Kidney tubule cell (primary cell): ENCODE data around the gene RHOT2.

Source experiments
- DNase-seq: peaks from one replicate; pipeline ENCODE4 v3.0.0-alpha.2; 2018; ENCODE audit warnings: low spot score

Gene RHOT2

DNA sequence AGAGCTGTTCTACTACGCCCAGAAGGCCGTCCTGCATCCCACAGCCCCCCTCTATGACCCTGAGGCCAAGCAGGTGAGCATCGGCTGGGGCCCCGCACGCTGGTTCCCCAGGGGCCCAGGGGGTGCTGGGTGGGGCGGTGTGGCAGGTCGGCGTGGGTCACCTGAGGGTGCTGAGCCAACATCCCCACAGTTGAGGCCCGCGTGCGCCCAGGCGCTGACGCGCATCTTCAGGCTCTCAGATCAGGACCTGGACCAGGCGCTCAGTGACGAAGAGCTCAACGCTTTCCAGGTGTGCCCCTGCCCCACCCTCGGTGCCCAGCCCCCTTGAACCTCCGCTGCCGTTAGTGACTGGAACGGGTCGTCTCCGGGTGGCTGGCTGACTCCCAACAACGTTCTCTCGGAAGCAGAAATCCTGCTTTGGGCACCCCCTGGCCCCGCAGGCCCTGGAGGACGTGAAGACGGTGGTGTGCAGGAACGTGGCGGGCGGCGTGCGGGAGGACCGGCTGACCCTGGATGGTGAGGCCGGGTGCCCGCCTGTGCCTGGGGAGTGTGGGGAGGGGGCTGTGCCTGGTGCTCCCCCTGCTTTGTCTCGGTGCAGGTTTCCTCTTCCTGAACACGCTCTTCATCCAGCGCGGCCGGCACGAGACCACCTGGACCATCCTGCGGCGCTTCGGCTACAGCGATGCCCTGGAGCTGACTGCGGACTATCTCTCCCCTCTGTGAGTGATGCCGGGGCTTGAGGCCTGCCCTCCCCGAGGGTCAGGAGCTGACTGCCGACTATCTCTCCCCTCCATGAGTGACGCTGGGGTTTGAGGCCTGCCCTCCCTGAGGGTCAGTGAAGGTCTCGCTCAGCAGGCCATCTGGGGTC, 2.8 kb downstream of the RHOT2 start:
- no peak for DNase-seq

DNA sequence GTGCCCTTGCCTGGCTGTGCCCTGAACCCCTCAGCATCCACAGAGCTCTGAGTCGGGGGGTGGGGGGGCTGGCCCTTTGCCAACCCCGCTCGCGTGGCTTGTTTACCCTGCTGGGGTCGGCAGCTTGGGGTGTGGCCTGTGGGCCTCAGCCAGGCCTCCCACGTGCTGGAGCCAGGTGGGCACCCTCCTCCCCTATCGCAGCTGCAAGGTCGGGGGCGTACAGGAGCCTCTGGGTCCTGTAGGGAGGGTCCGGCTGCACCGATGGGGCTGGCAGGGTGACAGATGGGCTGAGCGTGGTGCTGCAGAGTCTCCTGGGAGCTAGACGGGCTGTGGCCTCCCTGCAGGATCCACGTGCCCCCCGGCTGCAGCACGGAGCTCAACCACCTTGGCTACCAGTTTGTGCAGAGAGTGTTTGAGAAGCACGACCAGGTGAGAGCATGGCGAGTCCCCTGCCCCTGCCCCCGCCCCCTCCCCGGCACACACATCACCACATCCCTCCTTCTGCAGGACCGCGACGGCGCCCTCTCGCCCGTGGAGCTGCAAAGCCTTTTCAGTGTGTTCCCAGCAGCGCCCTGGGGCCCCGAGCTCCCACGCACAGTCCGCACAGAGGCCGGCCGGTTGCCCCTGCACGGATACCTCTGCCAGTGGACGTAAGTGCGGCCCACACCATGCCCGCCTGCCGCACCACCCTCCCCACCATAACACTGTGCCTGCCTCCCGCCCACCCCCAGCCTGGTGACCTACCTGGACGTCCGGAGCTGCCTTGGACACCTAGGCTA, 3.6 kb downstream of the RHOT2 start:
- no peak for DNase-seq

DNA sequence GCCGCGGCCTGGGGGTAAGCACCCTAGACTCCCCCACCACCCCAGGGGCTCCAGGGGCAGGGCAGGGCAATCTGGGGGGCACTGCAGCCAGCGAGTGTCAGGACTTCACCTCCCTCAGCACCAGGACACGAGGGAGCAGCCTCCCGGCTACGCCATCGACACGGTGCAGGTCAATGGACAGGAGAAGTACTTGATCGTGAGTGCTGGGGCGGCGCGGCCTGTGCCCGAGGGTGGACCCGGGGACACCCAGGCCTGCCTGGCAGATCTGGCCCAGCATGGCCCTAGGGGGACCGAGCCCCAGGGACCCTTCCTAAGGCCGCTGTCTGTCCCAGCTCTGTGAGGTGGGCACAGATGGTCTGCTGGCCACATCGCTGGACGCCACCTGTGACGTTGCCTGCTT, 4.4 kb downstream of the RHOT2 start:
- no peak for DNase-seq

DNA sequence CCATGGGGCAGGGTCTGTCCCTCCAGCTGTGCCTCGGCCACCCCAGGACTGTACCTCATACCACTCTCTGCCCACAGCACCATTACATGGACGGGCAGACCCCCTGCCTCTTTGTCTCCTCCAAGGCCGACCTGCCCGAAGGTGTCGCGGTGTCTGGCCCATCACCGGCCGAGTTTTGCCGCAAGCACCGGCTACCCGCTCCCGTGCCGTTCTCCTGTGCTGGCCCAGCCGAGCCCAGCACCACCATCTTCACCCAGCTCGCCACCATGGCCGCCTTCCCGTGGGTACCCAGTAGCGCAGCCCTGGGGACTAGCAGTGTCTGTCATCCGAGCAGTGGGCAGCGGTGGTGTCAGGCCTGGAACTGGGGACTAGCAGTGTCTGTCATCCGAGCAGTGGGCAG, 4.9 kb downstream of the RHOT2 start:
- no peak for DNase-seq

DNA sequence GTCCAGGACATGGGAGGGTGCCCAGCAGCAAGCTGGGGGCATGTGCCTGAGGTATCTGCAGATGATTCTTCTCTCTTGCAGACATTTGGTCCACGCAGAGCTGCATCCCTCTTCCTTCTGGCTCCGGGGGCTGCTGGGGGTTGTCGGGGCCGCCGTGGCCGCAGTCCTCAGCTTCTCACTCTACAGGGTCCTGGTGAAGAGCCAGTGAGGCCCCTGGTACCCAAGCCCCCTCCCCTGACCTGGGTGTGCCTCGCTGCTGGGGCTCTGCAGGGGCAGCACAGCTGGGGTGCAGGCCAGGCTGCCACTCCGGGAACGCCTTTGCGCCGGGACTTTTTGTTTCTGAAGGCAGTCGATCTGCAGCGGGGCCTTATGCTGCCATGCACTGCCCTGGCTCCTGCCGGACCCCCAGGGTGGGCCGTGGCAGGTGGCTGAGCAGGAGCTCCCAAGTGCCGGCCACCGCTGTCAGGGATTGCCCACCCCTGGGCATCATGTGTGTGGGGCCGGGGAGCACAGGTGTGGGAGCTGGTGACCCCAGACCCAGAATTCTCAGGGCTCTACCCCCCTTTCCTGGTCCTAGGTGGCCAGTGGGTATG, 5.6 kb downstream of the RHOT2 start:
- DNase-seq = no peak

DNA sequence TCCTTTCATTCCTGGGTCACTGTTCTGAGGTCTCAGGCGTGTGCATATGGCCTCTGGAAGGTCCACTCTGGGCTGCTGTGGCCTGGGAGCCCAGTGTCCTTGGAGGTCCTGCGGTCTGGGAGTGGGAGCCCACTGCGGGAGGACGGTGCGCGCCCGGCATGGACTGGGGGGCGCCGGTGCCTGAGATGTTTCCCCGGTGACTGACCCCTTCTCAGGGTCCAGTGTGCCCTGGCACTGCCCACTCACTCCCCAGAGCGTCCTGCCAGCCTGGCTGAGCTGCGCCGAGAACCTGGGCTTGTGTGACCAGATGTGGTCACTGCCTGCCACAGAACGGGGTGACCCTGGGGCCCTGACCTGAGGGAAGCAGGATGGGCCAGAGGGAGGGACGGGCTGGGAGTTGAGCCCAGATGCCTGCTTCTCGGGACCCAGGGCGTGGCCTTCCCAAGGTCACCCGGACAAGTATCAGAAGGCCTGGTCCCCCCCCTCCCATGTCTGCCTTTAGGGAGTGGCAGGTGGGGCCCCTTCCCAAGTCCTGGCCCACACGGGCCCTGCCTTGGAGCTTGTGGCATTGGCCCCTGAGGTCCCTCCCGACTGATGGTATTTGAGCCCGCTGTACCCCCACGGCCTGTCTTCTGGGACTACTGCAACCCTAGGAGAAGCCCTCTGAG, 6.4 kb downstream of the RHOT2 start:
- DNase-seq = no peak

DNA sequence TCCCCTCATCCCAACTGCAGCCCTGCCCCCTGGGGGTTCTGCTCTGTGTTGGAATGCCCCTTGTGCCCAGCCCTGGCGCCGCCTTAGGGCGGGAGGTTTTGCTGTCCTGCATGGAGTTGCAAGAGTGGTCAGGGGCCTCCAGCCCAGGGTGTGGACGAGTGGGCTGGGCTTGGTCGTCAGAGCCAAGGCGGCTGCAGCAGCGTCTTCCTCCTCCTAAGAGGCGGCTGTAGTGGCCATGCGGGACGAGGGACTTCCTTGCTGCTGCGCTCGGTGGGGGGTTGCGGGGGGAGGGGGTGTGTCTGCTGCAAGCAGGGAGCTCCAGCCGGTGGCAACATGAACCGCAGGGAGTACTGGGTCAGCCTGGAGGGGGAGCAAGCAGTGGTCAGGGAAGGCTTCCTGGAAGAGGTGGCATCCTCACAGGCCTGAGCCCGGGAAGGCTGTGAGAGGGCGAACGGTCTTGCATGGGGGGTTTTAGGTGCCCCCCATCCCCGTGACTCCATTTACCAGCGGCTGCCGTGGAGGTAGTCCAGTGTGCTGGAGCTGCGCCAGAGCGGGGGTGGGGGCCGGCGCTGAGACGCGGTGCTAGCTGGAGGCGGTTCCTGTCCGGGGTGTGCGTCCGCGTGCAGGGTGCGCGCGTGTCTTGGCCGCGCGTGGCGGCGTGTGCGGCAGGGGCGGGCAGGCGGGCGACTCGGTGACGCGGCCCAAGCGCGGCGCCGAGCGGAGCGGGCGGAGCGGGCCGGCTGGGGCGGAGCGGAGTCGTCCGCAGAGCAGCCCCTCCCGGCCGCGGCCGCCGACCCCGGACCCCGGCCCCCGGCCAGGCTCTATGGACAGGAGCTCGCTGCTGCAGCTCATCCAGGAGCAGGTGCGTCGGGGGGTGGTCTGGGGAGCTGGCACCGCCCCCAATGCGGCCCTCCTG, 7.3 kb downstream of the RHOT2 start, which contains the start of gene RHBDL1:
Gene RHBDL1 (plus strand): TSS at position 704 of the 916 bp plus-strand sequence. CDS start 120 bp downstream, at position 824.
- peak; percentile 55 for DNase-seq

DNA sequence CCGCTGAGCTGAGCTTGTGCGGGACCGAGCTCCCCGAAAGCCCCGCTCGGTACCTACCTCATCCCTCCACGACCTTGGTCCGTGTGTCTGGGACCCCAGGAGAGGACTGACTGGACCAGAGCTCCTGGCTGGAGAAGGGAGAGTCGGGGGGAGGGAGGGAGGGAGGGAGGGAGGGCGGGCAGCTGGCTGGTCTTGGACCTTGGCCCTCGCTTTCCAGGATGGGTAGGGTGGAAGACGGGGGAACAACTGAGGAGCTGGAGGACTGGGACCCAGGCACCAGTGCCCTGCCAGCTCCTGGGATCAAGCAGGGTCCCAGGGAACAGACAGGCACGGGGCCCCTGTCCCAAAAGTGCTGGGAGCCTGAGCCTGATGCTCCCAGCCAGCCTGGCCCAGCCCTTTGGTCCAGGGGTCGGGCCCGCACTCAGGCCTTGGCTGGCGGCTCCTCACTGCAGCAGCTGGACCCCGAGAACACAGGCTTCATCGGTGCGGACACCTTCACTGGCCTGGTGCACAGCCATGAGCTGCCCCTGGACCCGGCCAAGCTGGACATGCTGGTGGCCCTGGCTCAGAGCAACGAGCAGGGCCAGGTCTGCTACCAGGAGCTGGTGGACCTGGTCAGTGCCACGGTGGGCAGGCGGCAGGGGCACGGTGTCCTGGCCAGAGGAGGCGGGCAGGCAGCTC, 8.1 kb downstream of the RHOT2 start:
- DNase-seq = no peak

DNA sequence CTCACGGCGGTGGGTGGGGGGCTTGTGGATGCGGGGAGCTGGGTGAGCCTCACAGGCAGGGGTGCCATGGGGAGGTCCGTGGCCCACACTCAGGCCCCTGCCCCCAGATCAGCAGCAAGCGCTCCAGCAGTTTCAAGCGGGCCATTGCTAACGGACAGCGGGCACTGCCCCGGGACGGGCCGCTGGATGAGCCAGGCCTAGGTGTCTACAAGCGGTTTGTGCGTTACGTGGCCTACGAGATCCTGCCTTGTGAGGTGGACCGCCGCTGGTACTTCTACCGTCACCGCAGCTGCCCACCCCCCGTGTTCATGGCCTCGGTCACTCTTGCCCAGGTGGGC, 8.6 kb downstream of the RHOT2 start:
- no peak for DNase-seq

DNA sequence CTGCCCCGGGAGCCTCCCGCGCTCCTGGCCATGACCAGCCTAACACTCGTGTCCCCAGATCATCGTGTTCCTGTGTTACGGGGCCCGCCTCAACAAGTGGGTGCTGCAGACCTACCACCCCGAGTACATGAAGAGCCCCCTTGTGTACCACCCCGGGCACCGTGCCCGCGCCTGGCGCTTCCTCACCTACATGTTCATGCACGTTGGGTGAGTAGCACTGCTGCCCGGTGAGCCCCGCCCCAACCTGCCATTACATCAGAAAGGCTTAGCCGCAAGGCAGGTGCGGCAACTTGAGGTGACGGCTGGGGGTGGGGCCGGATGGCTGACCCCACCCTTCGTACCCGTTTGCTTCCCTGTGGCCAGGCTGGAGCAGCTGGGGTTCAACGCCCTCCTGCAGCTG, 9.0 kb downstream of the RHOT2 start:
- DNase-seq = no peak

DNA sequence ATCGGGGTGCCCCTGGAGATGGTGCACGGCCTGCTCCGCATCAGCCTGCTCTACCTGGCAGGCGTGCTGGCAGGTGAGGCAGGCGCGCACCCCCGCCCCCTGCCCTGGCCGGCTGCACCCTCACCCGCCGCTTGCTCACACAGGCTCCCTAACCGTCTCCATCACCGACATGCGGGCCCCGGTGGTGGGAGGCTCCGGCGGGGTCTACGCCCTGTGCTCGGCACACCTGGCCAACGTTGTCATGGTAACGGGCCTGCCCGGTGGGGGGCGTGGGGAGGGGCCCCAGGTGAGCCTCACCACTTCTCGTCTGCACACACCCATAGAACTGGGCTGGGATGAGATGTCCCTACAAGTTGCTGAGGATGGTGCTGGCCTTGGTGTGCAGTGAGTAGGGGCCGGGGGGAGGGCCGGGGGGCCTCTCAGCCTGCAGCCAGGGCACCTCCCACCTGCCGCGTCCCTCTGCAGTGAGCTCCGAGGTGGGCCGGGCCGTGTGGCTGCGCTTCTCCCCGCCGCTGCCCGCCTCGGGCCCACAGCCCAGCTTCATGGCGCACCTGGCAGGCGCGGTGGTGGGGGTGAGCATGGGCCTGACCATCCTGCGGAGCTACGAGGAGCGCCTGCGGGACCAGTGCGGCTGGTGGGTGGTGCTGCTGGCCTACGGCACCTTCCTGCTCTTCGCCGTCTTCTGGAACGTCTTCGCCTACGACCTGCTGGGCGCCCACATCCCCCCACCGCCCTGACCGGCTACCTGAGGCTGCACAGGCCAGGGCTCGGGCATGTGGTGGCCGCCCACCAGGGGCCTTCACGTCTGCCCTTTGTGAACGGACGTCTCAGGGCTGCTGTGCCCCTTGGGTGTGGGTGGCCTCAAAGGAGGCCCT, 9.6 kb downstream of the RHOT2 start:
- no peak for DNase-seq

DNA sequence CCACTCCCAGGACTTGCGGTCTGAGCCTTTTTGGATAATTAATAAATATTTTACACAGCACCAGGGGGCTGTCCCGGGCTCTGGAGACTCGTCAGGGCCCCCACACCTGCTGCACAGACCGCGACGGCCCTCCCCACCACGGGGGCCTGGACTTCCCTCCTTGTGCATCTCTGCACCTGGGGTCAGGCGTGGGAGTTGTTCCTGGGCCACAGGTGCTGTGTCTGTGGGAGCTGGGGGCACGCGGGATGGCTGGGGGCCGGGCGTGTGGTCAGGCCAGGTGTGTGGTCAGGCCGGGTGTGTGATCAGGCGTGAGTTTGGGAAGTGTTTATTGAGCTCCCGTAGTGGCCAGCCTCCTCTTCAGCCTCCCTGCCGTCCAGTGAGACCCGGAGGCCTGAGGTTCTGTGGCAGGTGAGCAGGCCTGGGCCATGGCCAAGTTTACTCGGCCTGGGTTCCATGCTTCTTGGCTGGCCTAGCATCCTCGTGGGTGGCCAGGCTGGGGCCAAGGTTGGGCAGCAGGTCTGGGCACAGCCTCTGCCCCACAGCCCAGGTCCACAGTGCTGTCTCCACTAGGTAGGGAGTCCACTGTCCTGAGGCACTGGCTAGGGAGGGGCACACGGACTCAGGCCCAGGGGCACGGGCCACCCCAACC, 10.4 kb downstream of the RHOT2 start:
- DNase-seq = no peak

DNA sequence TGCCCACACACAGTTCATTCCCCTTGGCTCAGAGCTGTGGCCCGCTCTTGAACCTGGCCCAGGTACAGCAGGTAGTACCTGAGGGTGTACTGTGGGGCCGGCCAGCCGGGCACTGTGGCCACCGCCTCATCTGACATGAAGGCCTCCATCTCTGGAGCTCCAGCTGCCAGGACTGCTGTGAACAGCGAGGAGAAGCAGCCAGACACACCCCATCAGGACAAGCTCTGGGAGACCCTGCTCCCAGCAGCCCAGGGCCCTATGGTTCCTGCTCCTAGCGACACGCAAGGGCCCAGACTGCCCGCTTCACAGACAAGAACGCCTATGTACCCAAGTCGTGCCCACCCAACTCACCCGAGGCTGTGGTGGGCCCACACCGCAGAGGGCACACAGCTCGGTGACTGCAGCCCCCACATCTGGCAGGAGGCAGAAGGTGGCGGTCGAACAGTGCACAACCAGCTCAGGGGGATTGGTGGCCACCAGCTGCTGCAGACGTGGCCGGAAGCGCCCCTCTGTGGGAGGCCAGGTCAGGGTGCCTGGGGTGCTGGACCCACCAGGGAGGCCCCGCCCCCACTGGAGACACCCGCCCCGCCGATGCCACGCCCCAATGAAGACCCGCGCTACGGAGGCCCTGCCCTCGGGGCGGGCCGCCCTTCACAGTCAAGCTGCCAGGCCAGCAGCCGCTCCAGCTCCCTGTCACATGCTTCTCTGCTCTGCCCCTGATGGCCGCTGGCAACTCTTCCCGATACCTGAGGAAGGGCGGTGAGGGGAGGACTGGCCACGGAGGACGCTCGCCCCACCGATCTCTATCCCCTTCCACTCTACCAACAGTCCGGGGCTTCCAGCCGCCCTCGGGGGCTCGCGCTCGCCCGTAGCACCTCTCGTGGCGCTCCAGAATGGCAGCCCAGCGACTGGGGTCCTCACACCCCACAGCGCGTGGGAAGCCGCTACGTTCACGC, 11.2 kb downstream of the RHOT2 start:
- peak; percentile 64 for DNase-seq

DNA sequence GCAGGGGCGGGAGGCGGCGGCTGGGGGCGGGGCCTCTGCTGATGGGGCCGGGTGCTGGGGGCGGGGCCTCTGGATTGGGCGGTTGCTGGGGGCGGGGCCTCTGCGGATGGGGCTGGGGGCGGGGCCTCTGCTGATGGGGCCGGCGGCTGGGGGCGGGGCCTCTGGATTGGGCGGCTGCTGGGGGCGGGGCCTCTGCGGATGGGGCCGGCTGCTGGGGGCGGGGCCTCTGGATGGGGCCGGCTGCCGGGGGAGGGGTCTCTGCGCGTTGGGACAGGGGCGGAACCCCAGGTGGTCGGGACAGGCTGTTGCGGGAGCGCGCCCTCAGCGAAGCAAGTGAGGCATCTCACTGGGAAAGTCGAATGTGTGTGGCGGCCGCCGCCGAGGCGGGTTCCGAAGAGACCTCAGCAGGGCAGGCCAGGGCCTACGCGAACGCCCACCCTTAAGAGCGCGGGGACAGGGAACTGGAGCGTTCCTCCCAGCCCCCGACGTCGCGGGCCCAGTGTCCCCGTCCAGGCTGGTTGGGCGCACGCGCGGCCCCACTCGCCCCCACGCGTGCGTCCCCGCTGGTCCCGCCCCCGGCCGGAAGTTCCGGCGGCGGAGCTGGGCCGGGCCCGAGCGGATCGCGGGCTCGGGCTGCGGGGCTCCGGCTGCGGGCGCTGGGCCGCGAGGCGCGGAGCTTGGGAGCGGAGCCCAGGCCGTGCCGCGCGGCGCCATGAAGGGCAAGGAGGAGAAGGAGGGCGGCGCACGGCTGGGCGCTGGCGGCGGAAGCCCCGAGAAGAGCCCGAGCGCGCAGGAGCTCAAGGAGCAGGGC, 12.1 kb downstream of the RHOT2 start, which contains the start of gene STUB1:
Gene STUB1 (plus strand): TSS at position 597 of the 811 bp plus-strand sequence. CDS start 116 bp downstream, at position 713.
- peak; percentile 84 for DNase-seq

DNA sequence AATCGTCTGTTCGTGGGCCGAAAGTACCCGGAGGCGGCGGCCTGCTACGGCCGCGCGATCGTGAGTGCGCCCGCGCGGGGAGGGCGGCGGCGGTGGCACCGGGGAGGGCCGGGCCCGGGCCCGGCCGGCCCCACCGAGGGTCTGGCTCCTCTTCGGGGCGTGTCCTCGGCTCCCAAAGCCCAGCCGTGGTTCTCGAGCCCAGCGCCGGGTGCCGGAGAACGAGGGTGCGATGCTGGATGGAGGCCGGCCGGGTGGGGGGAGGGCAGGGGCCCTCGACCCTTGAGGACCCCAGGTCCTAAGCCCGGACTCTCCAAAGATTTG, 12.7 kb downstream of the RHOT2 start:
- no peak for DNase-seq

DNA sequence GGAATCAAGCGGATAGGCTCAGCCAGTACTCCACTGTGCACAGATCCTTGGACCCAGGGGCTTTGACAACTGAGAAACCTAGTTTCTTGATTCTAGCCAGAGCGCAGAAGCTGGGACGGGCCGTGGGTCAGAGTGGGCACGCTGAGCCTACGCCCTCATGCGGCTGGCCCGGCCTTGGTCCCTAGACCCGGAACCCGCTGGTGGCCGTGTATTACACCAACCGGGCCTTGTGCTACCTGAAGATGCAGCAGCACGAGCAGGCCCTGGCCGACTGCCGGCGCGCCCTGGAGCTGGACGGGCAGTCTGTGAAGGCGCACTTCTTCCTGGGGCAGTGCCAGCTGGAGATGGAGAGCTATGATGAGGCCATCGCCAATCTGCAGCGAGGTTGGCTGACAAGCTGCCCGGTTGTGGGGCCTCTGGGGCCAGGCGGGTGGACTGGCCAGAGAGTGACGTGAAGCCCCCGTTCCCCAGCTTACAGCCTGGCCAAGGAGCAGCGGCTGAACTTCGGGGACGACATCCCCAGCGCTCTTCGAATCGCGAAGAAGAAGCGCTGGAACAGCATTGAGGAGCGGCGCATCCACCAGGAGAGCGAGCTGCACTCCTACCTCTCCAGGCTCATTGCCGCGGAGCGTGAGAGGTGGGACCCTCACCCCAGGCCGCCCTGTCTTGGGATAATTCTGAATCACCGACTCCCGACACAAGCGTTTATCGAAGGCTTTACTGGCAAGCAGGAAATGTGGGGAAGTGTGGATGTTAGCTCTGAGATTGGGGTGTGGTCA, 13.2 kb downstream of the RHOT2 start:
- DNase-seq = peak; percentile 56
